Tibial nerve (tissue), 3 donors: ENCODE measurements around the gene TNRC6C.

Experiments used
- POLR2A ChIP-seq, 2 donors: fragments of 450-650 bp; IDR thresholded peaks; one replicate each; pipeline ENCODE4 v1.6.1; 2017; ENCODE audit warnings: antibody characterized with exemption in 2 of 2, mild to moderate bottlenecking in 2 of 2, moderate library complexity in 2 of 2
- TF ChIP-seq, protein P1 (sequence below), 5 experiments: fragments of 200-600 bp in 3 of 5; fragments of 450-650 bp in 2 of 5; sonication (generic) in 3 of 5; IDR thresholded peaks; one replicate each; pipeline ENCODE4 v1.5.1; 2016 to 2019; ENCODE audit warnings: antibody characterized with exemption in 5 of 5, mild to moderate bottlenecking in 3 of 5, moderate library complexity in 2 of 5

DNA sequence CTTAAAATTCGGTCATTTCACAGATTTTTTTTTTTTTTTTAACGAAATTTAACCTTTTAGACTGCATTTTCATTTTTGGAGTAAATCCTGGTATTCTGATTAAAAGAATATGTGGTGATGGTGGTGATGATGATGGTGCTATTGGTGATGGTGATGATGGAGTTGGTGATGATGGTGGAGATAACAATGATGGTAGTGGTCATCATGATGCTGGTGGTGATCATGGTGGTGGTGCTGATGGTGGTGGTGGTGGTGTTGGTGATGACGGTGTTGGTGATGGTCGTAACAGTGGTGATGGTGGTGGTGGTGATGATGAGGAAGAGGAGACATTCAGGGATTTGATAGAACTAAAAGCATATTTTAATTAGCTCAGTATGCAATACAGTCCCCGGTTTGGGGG lies 84.0 kb downstream of the TNRC6C start:
- no peak for TF ChIP-seq POLR2A (IDR thresholded peaks at IDR 0.05)
- TF ChIP-seq, protein P1, sequence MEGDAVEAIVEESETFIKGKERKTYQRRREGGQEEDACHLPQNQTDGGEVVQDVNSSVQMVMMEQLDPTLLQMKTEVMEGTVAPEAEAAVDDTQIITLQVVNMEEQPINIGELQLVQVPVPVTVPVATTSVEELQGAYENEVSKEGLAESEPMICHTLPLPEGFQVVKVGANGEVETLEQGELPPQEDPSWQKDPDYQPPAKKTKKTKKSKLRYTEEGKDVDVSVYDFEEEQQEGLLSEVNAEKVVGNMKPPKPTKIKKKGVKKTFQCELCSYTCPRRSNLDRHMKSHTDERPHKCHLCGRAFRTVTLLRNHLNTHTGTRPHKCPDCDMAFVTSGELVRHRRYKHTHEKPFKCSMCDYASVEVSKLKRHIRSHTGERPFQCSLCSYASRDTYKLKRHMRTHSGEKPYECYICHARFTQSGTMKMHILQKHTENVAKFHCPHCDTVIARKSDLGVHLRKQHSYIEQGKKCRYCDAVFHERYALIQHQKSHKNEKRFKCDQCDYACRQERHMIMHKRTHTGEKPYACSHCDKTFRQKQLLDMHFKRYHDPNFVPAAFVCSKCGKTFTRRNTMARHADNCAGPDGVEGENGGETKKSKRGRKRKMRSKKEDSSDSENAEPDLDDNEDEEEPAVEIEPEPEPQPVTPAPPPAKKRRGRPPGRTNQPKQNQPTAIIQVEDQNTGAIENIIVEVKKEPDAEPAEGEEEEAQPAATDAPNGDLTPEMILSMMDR (IDR thresholded peaks at IDR 0.05) = no peak
